Activated gamma-delta T cell treated with anti-CD3 and anti-CD28 coated beads, Interleukin-2, amount 50 U/mL, for 16 hours (primary cell): ENCODE measurements around the gene TMEM139.
"Not testable (repeated sequence)": the region's sequence is repeated elsewhere in the genome, so short reads cannot be mapped to it uniquely, and the experiment has no call there.

Experiments used
- DNase-seq: peaks from one replicate; pipeline ENCODE4 v3.0.0-alpha.2; 2020; ENCODE audit warnings: low read depth

TMEM139 gene

GRCh38 chr7:143289421-143289820 is 4.7 kb downstream of the TMEM139 start:
- DNase-seq: no peak

GRCh38 chr7:143289888-143290287 is 5.1 kb downstream of the TMEM139 start:
- not testable (repeated sequence) for DNase-seq

- DNase-seq: no peak
These were observed 5.5 kb downstream of the TMEM139 start for GRCh38 chr7:143290293-143290692.

GRCh38 chr7:143292876-143293275 is 8.1 kb downstream of the TMEM139 start:
- DNase-seq: no peak

DNA sequence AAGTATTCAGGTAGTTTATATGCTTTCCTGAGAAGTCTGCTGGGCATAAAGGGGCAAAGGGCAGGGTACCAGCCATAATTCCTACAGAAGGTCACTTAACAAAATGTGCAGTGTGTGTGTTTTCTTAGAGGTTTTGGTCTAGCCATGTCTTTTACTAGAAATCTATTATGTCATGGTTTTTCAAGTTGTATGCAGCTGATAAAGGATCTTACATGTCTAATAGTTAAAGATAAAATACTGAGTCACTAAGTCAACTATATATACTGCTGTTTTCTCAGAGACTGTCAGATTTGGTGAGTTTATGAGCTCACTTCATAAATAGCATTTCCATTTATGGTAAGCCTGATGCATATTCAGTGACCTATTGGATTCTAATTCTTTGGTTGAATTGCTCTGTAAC is 11.1 kb downstream of the TMEM139 start:
- DNase-seq: no peak

GRCh38 chr7:143296686-143297085 is 11.9 kb downstream of the TMEM139 start:
- no peak for DNase-seq

- no peak for DNase-seq
These were observed 14.6 kb downstream of the TMEM139 start for GRCh38 chr7:143299346-143299745.

- peak; percentile 49 for DNase-seq
These were observed 15.1 kb downstream of the TMEM139 start for GRCh38 chr7:143299840-143300239.

- no peak for DNase-seq
These were observed 16.5 kb downstream of the TMEM139 start for GRCh38 chr7:143300959-143301935.

GRCh38 chr7:143303733-143304132 is 19.0 kb downstream of the TMEM139 start:
- DNase-seq: no peak

DNA sequence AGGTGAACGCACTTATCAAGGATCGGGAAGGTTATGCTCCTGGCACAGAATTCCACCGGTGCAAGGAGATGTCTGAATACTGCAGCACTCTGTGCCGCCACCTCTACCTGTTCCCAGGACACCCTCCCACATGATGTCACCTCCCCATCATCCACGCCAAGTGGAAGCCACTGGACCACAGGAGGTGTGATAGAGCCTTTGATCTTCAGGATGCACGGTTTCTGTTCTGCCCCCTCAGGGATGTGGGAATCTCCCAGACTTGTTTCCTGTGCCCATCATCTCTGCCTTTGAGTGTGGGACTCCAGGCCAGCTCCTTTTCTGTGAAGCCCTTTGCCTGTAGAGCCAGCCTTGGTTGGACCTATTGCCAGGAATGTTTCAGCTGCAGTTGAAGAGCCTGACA is 20.2 kb downstream of the TMEM139 start:
- DNase-seq: no peak

- DNase-seq: peak; percentile 52
These were observed 20.8 kb downstream of the TMEM139 start for GRCh38 chr7:143305423-143306070.

DNA sequence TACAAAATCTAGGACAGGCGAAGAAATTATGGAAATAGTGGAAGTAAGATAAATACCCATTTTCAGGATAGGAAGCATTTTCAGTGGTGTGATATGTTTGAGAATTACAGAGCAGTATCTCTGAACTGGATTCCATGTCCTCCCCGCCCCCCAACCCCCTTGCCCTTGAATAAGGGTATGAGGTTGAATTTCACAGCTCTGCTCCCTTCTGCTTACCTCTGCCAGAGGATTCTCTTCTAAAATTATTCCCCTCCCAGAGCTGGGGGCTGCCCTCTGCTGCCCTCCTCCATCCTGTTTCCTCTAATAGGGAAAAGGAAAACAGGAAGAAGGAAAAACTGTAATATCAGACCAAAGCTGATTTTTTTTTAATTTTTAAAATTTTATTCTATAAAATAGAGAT is 23.9 kb downstream of the TMEM139 start:
- DNase-seq: no peak

DNA sequence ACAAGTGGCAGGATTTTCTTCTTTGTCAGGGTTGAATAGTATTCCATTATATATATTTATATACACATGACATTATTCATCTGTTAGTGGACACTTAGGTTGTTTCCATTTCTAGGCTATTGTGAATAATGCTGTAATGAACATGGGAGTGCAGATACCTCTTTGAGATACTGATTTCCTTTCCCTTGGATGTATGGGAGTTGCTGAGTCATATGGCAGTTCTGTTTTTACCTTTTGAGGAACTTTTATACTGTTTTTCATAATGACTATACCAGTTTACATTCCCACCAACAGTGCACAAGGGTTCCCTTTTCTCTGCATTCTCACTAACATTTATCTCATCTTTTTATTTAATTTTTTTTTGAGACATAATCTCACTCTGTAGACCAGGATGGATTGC is 29.4 kb downstream of the TMEM139 start:
- DNase-seq: no peak

DNA sequence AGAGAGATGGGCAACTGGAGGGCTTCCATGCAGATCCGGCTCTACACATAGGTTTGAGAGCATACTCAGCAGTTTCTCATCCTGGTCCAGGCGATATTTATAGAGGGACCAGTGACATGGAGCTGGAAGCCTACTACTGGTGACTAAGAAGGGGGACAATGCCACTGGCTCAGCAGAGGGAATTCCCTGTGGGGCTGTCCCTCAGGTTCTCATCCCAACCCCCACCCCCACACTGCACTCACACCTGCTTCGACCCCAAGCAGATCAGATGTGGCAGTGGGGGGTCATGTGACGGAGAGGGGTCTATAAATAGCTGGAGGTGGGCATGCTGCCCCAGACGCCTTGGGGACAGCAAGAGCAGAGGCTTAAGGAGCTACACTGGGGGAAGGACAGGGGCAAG is 31.0 kb downstream of the TMEM139 start, which contains the start of gene CLCN1:
Gene CLCN1, plus strand, starts transcription at position 336 of the 400 bp plus-strand sequence. CDS start 102 bp downstream, outside the sequence.
- no peak for DNase-seq

DNA sequence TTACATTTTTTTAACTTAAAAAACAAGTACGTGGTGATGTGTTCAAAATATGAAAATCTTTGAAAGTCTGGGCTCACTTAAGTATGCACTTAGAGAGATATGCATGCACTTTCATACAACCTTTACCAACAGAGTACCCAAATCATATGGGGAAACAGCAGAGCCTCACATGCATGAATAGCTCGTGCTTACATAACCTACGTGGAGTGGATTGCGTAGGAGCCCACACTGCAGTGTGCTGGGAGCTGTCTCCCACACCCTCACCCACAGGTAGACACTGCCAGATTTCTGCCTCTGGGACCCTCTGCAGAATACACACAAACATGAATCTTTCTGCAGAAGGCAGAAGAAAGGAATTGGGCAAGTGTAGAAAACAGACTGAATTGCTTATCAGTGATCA is 31.7 kb downstream of the TMEM139 start:
- no peak for DNase-seq

DNA sequence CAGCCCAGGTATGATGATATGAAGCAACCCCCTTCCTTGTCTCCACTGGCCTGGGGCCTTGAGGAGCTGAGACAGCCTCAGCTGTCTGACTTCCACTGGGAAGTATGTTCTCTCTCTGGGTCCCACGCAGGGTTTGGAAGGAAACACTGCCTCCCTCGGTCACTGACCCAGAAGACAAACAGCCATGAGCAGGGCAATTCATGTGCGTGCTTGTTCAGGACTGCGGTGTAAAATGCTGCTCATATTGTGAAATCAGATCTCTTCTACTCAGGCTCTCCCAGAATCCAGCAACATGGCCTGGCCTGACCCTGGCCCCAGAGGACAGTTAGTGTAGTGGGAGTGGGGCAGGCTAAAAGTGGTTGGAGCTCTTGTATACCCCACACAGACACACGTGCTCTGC is 33.9 kb downstream of the TMEM139 start:
- DNase-seq: no peak

- DNase-seq: no peak
These were observed 35.9 kb downstream of the TMEM139 start for GRCh38 chr7:143320620-143321019.

- DNase-seq: no peak
These were observed 36.5 kb downstream of the TMEM139 start for GRCh38 chr7:143321242-143321641.

DNA sequence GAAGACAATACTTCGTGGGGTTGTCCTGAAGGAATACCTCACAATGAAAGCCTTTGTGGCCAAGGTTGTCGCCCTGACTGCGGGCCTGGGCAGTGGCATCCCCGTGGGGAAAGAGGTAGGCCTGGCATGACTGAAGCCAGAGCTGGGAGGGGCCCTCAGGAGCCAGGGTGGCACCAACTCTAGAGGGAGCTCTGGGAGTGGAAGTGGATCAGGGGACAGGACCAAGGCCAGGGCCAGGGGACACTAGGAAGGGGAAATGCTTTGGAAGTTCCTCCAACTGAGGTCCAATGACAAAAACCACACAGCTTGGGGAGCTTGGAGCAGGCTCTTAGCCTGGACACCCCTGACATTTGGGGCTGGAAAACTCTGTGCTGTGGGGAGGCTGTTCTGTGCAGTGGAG is 37.0 kb downstream of the TMEM139 start:
- no peak for DNase-seq

- no peak for DNase-seq
These were observed 38.2 kb downstream of the TMEM139 start for GRCh38 chr7:143322760-143323633.

DNA sequence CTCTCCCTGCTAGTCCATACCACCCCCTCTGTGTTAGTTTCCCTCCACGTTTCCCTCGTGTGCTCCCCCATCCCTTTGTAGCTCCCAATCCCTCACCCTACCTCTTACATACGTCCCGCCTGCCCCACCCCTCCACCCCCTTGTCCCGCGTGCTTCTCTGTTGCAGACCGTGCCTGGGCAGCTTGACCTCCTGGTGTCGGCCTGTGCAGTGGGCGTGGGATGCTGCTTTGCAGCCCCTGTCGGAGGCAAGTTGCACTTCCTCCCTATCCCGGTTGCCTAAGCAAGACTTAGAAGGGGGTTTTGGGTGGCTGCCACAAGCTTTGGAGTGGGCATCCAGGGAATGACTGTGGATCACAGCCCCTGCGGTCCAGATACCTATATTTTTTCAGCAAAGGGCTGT is 38.9 kb downstream of the TMEM139 start:
- no peak for DNase-seq
